HCEC 1CT (cell line): Measurements from ENCODE around the gene SCFD1.
"Not testable (repeated sequence)": the region's sequence is repeated elsewhere in the genome, so short reads cannot be mapped to it uniquely, and the experiment has no call there.

Experiments
- DNase-seq: peaks from one replicate; pipeline ENCODE4 v3.0.0-alpha.2; 2017

Gene SCFD1

GRCh38 chr14:30680776-30681175, 58.7 kb downstream of the SCFD1 start:
- DNase-seq, result not testable (repeated sequence)

- peak; percentile 11 for DNase-seq
Measured at GRCh38 chr14:30681752-30682355, 59.7 kb downstream of the SCFD1 start.

GRCh38 chr14:30690487-30691355, 68.6 kb downstream of the SCFD1 start:
- not testable (repeated sequence) for DNase-seq

- no peak for DNase-seq
Measured at GRCh38 chr14:30691751-30692398, 69.8 kb downstream of the SCFD1 start.

GRCh38 chr14:30692669-30693068, 70.5 kb downstream of the SCFD1 start:
- DNase-seq, result no peak

GRCh38 chr14:30698463-30698862, 76.3 kb downstream of the SCFD1 start:
- no peak for DNase-seq

- DNase-seq, result no peak
Measured at GRCh38 chr14:30706704-30707103, 84.6 kb downstream of the SCFD1 start.

GRCh38 chr14:30708157-30708556, 86.0 kb downstream of the SCFD1 start:
- DNase-seq, result no peak

- no peak for DNase-seq
Measured at GRCh38 chr14:30709201-30709600, 87.1 kb downstream of the SCFD1 start.

GRCh38 chr14:30710876-30711275, 88.8 kb downstream of the SCFD1 start:
- peak; percentile 53 for DNase-seq

GRCh38 chr14:30719137-30719536, 97.0 kb downstream of the SCFD1 start:
- DNase-seq, result no peak

- no peak for DNase-seq
Measured at GRCh38 chr14:30725763-30726162, 103.6 kb downstream of the SCFD1 start.

GRCh38 chr14:30728471-30728870, 106.4 kb downstream of the SCFD1 start:
- DNase-seq, result no peak

GRCh38 chr14:30737916-30738315, 115.8 kb downstream of the SCFD1 start:
- no peak for DNase-seq

- no peak for DNase-seq
Measured at GRCh38 chr14:30738978-30739377, 116.9 kb downstream of the SCFD1 start.

GRCh38 chr14:30748343-30748742, 126.2 kb downstream of the SCFD1 start:
- no peak for DNase-seq

GRCh38 chr14:30751646-30752416, 129.7 kb downstream of the SCFD1 start:
- no peak for DNase-seq

- no peak for DNase-seq
Measured at GRCh38 chr14:30753452-30753851, 131.3 kb downstream of the SCFD1 start.

- no peak for DNase-seq
Measured at GRCh38 chr14:30754778-30755177, 132.7 kb downstream of the SCFD1 start.

- DNase-seq, result no peak
Measured at GRCh38 chr14:30756594-30756993, 134.5 kb downstream of the SCFD1 start.

GRCh38 chr14:30757082-30757481, 135.0 kb downstream of the SCFD1 start:
- no peak for DNase-seq

GRCh38 chr14:30759172-30760125, 137.3 kb downstream of the SCFD1 start:
- no peak for DNase-seq
